ENCODE measurements around the gene NKX1-1.

Gene NKX1-1

DNA sequence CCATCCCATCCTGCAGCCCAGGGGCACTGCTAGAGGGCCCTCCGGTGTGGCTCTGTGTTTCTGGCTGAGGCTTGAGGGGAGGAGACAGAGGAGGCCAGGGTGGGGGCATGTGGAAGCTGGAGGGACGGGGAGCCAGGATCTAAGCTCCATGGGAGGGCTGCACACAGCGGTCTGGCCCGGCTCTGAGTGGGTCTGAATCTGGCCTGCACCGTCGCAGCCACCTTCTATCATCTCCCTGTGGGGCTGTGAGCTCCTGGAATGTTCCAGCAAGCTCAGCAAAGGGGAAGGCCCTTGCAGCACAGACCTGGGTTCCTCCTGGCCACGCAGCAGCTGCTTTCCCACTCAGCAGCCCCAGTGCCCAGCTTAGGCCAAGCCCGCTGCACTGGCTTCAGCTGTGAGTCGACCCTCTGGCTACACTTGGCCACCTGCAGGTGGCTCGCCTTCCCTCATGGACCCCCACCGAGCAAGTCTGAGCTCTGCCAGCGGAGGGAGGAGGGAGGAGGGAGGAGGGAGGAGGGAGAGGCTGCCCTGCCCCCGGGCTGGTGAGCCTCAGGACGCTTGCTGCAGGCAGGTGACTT lies 5.3 kb downstream of the NKX1-1 start:
- Histone ChIP-seq H3K9ac (ENCODE audit: low read length) (no peak overlapping the region), H3K79me2 (ENCODE audit: insufficient read depth, low read length) (no peaks in the 10 kb centered on the region), H3K36me3 (ENCODE audit: low read length) (no peaks in the 10 kb centered on the region), H3K9me2 (replicated peaks; ENCODE audit: insufficient read depth, low read length) (no peaks in the 10 kb centered on the region), H2AFZ (ENCODE audit: low read depth, low read length, severe bottlenecking) (no peak overlapping the region), H3K9me3 (ENCODE audit: insufficient read depth, low read length) (peaks cover 25% of the 10 kb centered on the region; the same call in 1 of the 2 replicates), H3K27ac (ENCODE audit: low read depth, low read length) (no peak overlapping the region), H3K27me3 (ENCODE audit: low read length) (no peaks in the 10 kb centered on the region), H4K20me1 (ENCODE audit: low read depth, low read length) (no peaks in the 10 kb centered on the region), H3F3A (ENCODE audit: insufficient read depth) (no peaks in the 10 kb centered on the region), H3K4me3 (ENCODE audit: insufficient read depth, low read length, poor library complexity, severe bottlenecking) (no peak overlapping the region), H3K4me2 (ENCODE audit: low read depth, low read length, poor library complexity, severe bottlenecking) (no peak overlapping the region)
- no peak for TF ChIP-seq EZH2phosphoT487 (conservative IDR thresholded peaks at IDR 0.05; ENCODE audit: low read length)
- TF ChIP-seq, protein P1, sequence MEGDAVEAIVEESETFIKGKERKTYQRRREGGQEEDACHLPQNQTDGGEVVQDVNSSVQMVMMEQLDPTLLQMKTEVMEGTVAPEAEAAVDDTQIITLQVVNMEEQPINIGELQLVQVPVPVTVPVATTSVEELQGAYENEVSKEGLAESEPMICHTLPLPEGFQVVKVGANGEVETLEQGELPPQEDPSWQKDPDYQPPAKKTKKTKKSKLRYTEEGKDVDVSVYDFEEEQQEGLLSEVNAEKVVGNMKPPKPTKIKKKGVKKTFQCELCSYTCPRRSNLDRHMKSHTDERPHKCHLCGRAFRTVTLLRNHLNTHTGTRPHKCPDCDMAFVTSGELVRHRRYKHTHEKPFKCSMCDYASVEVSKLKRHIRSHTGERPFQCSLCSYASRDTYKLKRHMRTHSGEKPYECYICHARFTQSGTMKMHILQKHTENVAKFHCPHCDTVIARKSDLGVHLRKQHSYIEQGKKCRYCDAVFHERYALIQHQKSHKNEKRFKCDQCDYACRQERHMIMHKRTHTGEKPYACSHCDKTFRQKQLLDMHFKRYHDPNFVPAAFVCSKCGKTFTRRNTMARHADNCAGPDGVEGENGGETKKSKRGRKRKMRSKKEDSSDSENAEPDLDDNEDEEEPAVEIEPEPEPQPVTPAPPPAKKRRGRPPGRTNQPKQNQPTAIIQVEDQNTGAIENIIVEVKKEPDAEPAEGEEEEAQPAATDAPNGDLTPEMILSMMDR (IDR thresholded peaks at IDR 0.05; ENCODE audit: insufficient read depth, low read length, poor library complexity, severe bottlenecking), result no peak

- Histone ChIP-seq H3F3A (ENCODE audit: insufficient read depth) (no peaks in the 10 kb centered on the region), H3K9me2 (replicated peaks; ENCODE audit: insufficient read depth, low read length) (no peaks in the 10 kb centered on the region), H2AFZ (ENCODE audit: low read depth, low read length, severe bottlenecking) (no peak overlapping the region), H4K20me1 (ENCODE audit: low read depth, low read length) (no peaks in the 10 kb centered on the region), H3K36me3 (ENCODE audit: low read length) (no peaks in the 10 kb centered on the region), H3K27me3 (ENCODE audit: low read length) (no peaks in the 10 kb centered on the region), H3K9me3 (ENCODE audit: insufficient read depth, low read length) (peaks cover 25% of the 10 kb centered on the region; the same call in 1 of the 2 replicates), H3K79me2 (ENCODE audit: insufficient read depth, low read length) (no peaks in the 10 kb centered on the region), H3K4me3 (ENCODE audit: insufficient read depth, low read length, poor library complexity, severe bottlenecking) (no peak overlapping the region), H3K4me2 (ENCODE audit: low read depth, low read length, poor library complexity, severe bottlenecking) (no peak overlapping the region), H3K27ac (ENCODE audit: low read depth, low read length) (no peak overlapping the region), H3K9ac (ENCODE audit: low read length) (no peak overlapping the region)
- no peak for TF ChIP-seq EZH2phosphoT487 (conservative IDR thresholded peaks at IDR 0.05; ENCODE audit: low read length)
- TF ChIP-seq, protein P1 (IDR thresholded peaks at IDR 0.05; ENCODE audit: insufficient read depth, low read length, poor library complexity, severe bottlenecking), result no peak
Observed at GRCh38 chr4:1400191-1400805, 5.9 kb downstream of the NKX1-1 start.

DNA sequence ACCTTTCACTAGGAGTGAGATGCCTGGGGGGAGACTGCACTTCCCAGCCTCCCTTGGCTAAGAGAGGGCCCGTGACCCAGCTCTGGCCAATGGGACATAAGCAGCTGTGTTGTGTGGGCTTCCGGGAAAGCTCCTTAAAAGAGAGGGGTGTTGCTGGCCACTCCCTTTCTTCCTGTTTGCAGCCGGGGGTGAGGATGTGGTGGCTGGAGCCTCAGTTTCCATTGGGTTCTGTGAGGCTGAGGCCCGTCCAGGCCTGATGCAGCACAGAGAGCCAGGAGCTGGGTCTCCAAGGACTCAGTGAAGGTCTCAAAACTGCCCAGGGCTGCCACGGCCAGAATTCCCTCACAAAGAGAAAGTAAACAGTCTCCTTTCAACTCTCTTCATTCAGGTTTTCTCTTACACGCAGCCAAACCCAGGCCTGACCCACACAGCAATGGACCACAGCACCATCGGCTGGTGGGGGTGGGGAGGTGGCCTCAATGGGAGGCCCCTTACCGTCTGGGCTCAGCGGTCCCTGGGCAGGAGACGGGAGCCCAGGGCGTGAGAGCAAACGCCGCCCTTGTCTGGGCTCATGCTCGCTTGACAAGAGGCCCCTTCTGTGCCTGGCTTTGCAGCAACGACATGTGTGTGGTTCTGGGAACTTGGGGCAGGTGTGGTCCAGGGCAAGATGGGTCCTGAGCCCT lies 6.6 kb downstream of the NKX1-1 start:
- Histone ChIP-seq H3K27me3 (ENCODE audit: low read length) (no peaks in the 10 kb centered on the region), H3K36me3 (ENCODE audit: low read length) (no peaks in the 10 kb centered on the region), H3K79me2 (ENCODE audit: insufficient read depth, low read length) (no peaks in the 10 kb centered on the region), H3F3A (ENCODE audit: insufficient read depth) (no peaks in the 10 kb centered on the region), H4K20me1 (ENCODE audit: low read depth, low read length) (no peaks in the 10 kb centered on the region), H3K4me3 (ENCODE audit: insufficient read depth, low read length, poor library complexity, severe bottlenecking) (no peak overlapping the region), H3K4me2 (ENCODE audit: low read depth, low read length, poor library complexity, severe bottlenecking) (no peak overlapping the region), H3K9ac (ENCODE audit: low read length) (no peak overlapping the region), H2AFZ (ENCODE audit: low read depth, low read length, severe bottlenecking) (no peak overlapping the region), H3K9me3 (ENCODE audit: insufficient read depth, low read length) (peaks cover 25% of the 10 kb centered on the region; the same call in 1 of the 2 replicates), H3K27ac (ENCODE audit: low read depth, low read length) (no peak overlapping the region), H3K9me2 (replicated peaks; ENCODE audit: insufficient read depth, low read length) (no peaks in the 10 kb centered on the region)
- TF ChIP-seq, protein P1 (IDR thresholded peaks at IDR 0.05; ENCODE audit: insufficient read depth, low read length, poor library complexity, severe bottlenecking), result no peak
- no peak for TF ChIP-seq EZH2phosphoT487 (conservative IDR thresholded peaks at IDR 0.05; ENCODE audit: low read length)
